HG03135 (cell line): ENCODE measurements around the gene ATP2B3.

Experiments
- ATAC-seq: cut with Tn5 transposase; IDR thresholded peaks from one replicate; pipeline ENCODE4 v1.9.1; 2021; ENCODE audit warnings: mild to moderate bottlenecking, moderate library complexity; ENCODE audit not compliant: unreplicated experiment

ATP2B3 gene

DNA sequence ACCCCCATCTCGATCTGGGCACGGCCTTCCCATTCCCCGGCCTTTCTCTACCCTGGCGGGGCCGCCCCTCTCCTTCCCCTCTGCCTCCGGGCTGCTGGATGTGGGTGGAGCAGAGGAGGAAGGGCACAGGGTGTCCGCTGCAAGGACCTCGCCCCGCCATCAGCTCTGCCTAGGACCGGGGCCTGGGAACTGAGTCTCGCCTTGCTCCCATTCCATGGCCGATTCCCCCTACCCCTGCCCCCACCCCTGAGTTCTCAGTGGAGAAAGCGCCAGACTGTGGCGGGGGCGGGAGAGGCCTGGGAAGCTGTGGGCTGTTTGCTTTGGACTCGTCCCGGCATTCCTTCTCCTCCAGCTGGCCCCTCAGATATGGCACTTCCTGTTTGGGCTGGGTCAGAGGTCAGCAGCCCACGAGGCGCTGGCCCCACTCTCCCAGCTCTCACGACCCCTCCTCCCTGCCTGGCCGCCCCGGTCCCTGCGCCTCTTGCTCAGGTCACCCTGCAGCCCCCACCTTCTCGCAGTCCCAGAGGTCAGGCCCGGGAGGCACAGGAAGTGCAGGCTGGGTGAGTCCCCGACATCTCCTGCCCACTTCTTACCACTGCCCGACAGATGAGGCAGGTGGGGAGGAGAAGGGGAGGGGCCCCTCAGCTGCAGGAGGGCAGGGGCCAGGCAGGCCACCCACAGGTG is 29.1 kb upstream of the ATP2B3 start:
- ATAC-seq, result no peak

DNA sequence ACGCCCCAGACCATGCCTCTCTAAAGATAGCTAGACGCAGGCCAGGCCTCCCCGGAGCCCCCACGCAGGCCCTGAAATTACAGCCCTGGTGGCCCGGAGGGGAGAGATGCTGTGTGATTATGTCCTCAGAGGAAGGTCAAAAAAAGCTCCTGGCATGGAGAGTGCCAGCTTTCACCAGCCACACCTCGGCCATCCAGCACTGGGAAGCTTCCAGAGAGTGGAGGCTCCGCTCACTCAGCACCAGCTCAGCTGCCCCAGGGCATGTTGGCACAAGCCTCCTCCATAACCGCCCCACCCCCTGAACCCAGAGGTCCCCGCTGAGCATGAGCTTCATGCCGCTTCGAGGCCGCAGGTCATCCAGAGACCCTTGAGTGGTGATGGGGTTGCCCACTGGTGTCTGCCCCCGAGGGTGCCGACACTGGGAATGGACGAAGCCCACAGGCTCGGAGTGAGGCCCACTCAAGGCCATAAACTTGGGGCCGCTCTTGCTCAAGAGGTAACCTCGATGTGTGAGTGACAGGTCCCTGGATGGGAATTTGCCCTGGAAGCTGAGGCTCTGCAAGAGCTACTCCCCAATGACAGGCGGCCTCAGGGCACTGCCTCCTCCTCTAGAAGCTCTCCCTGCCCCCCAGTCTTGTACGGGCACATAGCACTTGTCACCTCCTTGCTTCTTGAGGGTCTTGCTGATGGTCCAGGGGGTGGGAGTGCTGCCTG is 27.1 kb upstream of the ATP2B3 start:
- no peak for ATAC-seq

DNA sequence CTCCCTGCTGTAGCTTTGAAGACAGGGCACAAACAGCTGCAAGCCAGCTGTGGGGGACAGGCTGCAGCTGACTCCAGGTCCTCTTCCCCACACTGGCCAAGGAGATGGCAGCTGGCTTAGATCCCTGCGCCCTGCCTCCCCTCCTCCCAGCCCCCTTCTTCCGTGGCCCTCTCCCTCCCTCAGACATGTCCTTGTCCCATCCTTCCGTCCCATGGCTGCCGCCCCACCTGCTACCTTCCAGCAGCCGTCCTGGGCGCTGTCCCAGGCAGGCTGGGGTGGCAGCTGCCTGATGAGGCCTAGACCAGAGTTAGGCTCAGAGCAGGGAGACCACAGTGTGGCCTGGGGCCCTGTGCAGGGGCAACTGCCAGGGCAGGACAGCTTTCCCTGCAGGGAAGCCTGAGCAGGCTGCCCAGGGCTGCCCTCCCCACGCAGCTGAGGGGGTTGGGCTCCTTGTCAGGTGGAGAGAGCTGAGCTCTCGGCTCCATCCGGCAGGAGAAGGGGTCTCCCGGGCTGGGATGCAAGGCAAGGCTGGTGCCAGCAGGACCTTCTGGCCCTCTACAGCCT is 26.0 kb upstream of the ATP2B3 start:
- ATAC-seq, result no peak

DNA sequence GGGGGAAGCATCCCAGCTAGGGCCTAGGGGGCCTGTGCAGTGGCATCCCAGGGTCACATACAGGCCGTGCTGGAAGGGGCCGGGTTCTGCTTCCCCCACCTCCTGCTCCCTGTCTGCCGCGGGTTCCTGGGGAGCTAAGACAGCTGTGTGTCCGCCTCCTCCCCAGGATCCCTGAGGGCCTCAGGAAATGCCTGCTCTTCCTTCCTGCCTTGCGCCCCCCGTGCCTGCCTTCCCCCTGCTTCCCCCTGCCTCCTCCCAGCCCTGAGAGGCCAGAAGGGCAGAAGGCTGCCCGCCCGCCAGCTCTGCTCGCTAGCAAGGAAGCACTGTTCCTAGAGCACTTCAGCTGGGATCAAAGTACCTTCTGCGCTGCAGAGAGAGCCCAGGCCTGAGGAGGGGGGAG is 25.5 kb upstream of the ATP2B3 start:
- no peak for ATAC-seq

DNA sequence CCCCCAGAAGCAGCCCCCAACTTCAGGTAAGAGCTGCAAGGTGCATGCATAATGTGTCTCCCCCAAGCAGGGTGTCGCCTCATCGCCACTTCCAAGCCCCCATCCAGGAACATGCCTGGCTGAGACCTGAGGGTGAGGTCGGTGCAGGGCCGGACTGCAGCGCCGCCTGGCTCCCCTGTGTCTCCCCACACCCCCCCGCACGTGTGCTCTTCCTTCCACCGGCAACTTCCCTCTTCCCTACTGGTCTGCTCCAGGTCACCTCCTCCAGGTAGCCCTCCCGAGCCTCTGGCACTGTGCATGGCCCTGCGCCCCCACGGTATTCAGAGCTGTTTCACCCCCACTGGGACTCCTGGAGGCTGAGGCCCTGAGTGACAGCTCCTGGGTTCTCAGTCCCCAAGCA is 24.9 kb upstream of the ATP2B3 start:
- ATAC-seq, result no peak

DNA sequence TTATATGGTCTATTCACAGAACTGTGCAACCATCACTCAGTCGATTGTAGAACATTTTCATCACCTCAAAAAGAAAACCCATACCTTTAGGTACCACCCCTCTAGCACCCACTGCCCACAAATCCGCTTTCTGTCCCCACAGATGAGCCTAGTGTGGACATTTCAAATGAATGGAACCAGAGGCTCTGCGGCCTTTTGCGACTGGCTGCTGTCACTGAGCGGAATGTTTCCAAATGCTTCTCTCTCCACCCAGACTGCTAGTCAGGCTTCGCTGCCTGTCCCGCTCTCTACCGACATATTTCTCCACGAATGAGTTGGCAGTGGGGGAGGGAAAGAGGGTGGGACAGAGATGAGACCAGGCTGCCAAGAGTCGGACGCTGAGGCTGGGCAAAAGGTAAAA is 24.4 kb upstream of the ATP2B3 start:
- ATAC-seq, result no peak

DNA sequence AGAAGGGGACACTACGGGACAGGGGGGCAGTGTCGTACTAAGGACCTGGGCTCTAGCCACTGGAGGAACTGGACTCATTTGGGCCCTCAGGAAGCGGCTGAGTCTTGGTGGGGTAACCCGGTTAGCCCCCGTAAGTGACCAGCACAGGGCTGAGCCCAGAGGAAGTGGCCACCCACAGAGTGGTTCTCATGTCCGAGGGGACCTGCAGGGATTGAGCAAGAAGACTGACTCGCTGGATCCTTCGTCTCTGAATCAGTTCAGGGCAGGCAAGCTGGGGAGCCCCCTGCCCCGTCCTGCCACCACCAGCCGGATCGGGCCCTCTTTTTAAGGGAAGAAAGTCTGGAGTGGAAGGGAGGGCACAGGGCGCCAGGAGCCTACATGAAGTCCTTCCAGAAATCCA is 23.4 kb upstream of the ATP2B3 start:
- ATAC-seq, result no peak

DNA sequence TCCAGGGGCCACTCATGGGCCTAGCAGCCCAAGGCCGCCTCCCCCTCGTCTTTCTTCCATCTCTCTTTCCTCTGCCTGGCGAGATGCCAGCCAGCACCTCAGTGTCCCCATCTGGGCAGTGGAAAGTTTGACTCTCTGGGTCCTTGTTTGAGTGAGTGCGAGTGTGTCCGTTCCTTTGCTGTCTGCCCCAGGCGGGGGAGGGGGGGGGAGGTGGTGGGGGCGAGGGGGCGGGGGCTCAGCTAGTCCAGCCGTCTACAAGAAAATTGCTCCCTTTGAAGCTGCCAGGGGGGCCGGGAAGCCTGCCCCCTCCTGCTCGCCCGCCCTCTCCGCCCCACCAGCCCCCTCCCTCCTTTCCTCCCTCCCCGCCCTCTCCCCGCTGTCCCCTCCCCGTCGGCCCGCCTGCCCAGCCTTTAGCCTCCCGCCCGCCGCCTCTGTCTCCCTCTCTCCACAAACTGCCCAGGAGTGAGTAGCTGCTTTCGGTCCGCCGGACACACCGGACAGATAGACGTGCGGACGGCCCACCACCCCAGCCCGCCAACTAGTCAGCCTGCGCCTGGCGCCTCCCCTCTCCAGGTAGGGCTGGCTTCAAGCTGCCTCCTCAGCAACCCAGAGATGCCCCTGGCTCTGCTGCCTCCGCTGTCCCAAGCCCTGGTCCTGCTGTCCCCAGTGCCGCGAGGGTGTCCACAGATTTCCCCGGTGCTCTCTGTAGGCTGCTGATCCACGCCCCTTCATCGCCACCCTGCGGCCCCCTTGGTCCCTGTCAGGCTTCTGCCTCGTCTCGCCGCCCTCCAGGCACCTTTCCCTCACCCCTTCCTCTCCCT is 22.7 kb upstream of the ATP2B3 start, which contains the start of gene BGN:
TSS of gene BGN (plus strand) at position 440 of the 821 bp plus-strand sequence. CDS start 9,652 bp downstream, outside the sequence.
- no peak for ATAC-seq

DNA sequence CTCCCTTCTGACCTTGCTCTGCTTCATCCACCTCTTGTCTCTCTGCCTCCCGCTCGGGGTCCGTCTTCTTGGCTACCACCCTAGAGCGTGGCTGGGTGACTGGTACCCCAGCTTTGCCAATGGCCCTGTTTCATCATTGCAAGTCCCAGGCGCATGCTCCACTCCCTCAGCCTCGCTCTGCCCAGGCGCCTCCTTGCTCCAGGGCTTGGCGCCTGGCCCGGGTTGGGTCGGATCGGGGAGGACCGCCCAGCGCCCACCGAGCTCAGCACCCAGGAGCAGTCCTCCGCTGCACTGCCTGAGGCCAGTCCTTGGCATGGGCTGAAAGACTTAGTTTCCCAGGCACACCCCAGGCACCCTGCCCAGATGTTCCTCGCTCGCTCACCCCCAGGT is 22.1 kb upstream of the ATP2B3 start:
- no peak for ATAC-seq

DNA sequence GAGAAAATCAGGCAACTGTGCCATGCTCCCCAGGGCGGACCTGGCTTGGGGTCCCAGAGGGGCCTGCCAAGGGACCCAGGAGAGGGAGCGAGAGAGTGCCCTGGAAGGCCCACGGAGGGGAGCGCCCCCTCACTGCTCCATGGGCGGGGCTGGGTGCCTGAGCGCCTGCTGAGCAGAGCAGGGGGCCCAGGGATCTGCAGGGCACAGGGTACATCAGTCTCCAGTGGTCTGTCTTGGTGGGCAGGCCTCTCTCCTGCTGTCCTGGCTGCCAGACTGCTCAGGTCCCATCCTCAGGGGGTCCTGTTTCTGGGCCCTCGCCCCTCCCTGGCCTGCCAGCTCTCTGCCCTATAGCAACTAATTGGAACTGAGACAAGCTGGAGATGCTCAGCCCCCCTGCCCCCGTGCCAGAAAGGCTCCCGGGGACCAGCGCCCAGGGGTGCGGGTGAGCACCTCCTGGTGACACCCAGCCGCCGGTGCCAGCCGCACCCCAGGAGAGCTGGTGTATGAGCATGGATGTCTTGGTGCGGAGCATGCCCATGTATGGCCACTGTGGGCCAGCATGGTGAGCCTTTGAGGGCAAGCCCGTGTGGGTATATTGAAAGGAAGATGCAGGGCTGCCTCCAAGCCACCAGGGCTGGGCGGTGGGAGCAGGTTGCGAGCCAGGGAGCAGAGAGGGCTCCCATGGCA is 21.4 kb upstream of the ATP2B3 start:
- ATAC-seq, result no peak

DNA sequence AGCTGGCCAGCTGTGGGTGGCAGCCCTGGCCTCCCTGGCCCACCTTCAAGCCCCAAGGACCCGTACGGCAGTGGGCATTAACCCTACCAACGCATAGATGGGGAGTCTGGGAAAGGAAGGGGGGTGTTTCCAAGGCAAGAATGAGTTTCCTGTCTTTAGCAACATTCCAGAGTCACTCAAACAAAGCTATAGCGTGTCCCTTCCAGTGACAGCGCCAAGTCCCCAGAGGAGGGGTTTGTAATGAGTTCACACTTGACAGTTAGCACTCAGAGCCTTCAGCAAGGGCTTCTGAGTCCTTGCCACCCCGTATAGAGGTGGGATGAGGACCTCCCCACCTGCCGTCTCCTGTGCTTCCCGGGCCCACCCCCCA is 20.9 kb upstream of the ATP2B3 start:
- ATAC-seq, result no peak

DNA sequence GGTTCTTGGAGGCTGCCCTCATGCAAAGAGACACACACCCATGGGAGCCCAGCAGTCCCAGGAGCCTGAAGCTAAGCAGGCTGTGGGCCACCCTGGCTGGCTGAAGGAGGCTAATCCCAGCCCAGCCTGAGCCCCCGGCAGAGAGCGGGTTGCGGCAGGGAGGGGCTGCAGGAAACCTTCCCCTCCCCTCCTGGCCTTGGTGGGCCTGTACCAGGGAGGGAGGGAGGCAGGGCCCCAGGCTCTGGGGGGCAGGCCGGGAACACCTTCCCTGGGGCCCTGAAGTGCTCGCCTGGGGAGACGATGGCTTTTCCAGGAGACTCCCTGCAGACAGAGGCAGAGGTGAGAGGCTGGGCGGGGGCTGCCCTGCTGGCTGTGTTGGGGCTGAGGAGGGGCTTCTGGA is 19.0 kb upstream of the ATP2B3 start:
- ATAC-seq, result no peak

DNA sequence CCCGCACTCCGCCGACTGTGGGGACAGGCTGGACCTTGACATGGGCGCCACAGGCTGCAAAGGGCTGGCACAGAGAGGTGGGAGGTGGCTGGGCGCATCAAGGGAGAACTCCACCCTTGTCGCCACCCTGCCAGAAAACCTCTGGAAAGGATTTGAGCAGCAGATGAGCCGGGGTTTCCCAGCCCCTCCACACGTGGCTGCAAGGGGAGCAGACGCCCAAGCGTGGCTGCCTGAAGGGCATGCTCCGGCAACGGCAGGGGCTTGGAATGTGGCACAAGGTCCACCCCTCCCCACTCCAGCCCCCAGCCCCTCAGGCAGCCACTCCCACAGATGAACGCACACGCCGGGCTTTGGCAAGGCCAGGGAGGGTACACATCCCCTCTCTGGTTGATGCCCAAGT is 18.1 kb upstream of the ATP2B3 start:
- no peak for ATAC-seq

DNA sequence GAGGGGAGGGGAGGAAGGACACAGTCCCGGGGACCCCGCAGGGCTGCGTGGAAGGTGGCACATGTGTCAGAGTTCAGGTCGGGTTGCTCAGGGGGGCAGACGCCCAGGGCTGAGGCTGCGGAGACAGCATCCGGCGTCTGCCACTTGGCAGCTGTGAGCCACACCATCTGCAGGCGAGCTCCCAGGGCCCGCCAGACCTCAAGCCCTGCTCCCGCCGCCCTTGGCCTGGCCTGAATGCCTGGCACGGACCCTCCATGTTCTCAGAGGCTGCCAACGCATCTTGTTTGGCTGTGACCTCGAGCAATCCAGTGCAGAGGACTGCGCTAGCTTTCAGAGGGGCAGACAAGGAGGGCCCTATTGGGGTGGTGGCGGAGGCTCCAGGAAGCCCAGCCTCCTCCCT is 17.6 kb upstream of the ATP2B3 start:
- no peak for ATAC-seq

DNA sequence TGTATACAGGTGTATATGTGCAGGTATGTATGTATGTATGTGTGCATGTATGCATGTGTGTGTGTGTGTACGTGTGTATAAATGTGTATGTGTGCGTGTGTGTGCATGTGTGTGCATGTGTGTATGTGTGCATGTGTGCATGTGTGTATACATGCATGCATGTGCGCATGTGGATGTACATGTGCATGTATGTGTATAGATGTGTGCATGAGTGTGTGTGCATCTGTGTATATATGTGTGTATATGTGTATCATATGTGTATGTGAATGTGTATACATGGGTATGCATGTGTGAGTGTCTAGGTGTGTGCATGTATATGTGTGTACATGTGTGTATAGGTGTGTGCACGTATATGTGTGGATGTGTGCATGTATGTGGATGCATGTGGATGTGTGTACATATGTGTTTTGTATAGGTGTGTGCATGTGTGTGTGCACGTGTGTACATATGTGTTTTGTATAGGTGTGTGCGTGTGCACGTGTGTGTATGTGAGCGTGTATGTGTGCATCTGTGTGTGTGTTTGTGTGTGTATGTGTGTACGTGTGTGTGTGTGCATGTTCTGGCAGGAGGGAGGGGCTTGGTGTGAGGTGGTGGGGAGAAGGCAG is 16.7 kb upstream of the ATP2B3 start:
- no peak for ATAC-seq

DNA sequence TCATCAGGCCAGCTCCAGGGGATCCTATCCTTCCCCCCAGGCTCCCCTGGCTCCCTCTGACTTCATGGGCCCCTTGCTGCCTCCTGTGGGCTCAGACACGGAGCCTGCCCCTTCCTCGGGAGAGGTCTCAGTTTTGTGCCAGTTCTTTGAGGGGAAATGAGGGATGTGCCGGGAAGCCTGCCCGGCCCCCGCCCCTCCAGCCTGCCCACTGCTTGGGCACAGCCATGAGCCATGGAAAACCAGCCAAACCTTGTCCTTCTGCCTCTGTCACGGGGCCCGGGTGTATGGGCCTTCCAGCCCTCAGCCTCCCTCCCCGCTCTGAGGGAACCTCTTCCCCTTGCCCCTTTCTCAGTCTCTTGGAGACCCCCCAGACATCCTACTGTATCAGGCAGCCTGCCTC is 15.9 kb upstream of the ATP2B3 start:
- ATAC-seq, result no peak

DNA sequence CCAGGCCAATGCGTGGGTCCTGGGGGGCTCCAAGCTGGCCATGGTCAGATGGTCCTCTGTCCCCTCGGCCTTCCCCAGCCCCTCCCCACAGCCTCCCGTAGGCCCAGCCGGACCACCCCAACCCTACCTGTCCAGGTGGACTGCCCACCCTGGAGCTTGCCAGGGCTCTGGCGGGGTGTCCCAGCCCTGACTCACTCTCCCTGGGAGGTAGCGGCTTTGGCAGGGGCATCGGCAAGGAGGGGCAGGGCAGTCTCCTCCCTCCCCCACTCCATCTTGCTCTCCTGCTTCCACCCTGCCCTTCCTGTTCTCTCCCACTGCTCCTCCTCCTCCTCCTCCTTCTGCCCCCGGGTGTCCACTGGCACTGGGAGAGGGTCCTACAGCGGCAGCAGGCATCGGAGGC is 15.3 kb upstream of the ATP2B3 start:
- no peak for ATAC-seq

DNA sequence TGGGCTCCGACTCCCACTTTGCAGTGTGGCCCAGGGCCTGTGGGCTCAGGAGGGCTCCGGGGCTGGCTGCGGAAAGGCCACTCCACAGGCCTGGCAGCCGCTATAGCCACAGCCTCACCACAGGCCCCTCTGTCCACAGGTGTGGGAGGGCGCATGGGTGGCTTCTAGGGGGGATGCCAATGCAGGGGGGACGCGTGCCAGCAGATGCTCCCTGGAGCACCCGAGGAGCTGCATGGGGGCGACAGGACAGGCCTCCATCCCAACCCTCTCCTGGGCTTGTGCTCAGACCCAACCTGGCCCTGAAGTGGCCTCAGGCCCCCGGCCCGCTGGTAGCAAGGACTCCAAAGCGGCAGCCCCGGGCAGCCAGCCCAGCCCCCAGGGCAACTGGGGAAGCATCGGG is 14.6 kb upstream of the ATP2B3 start:
- ATAC-seq, result no peak

DNA sequence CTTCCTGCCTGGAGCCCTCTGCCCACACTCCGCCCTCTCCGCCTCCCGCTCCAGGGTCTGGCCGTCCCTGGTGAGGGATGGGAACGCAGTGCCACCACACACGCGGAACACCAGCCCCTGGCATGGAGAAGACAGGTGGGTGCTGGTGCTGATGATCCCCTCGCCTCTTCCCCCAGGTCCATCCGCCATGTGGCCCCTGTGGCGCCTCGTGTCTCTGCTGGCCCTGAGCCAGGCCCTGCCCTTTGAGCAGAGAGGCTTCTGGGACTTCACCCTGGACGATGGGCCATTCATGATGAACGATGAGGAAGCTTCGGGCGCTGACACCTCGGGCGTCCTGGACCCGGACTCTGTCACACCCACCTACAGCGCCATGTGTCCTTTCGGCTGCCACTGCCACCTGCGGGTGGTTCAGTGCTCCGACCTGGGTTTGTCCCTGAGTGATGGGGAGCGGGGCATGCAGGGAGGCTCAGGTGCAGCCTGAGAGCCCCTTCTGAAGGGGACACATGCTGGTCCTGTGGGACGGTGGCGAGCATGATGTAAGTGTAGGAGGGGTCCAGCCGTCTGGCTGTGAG is 12.9 kb upstream of the ATP2B3 start:
- no peak for ATAC-seq

DNA sequence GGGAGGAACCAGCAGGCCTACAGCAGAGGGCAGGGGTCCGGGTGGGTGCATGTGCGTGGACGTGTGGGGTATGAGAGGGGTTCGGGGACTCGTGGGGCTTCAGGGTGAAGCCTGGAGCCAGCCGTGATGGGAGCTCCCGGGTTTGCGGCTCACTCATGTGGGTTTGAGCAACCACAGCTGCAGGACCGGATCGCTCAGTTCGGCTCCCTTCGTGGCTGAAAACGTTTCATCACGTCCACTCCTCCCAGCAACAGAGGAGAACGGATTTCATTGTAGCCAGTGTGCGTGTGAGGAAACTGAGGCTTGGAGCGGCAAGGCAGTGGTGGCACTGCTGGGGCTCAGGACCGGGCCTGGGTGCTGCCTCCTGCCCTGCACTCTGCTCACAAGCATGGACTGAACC is 12.1 kb upstream of the ATP2B3 start:
- ATAC-seq, result no peak
